HG02970 (cell line): ENCODE data around the gene ENDOV.
A peak's percentile ranks its signal among the peaks of the same experiment; 100 is the strongest.

Experiments
- ATAC-seq: cut with Tn5 transposase; IDR thresholded peaks from one replicate; pipeline ENCODE4 v1.9.1; 2021; ENCODE audit warnings: mild to moderate bottlenecking, moderate library complexity, moderate number of reproducible peaks; ENCODE audit not compliant: unreplicated experiment, low FRiP score

Gene ENDOV

DNA sequence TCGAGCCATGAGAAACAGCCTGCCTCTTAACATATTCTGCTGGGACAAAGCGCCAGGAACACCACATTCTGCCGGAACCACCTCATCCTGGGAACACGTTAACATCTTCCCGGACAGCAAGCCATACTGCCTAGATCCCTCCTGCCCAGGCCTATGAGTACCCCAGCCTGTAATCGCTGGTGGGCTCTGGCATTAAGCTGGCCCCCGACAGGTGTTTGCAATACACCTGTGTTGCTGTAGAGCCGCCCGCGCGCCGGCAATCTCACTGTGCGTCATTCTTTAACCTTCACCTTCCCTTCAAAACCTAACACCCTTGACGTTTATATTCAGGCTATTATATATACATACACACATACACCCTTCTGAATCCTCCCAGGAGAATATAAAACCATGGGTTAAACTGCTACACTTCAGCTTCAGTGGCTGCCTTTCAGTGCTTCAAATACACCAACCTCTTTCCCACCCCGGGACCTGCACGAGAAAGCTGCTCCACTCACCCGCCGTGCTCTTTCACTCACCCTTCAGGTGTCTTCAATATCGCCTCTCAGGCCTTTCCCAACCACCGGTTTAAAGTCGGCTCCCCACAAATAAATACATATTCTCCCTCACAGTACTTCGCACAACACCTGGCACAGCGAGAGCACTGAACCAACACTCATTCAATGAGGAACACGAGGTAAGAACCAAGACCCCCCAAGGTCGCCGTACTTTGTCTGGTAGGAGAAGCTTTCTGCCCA is 1.0 kb upstream of the ENDOV start:
- ATAC-seq = no peak

DNA sequence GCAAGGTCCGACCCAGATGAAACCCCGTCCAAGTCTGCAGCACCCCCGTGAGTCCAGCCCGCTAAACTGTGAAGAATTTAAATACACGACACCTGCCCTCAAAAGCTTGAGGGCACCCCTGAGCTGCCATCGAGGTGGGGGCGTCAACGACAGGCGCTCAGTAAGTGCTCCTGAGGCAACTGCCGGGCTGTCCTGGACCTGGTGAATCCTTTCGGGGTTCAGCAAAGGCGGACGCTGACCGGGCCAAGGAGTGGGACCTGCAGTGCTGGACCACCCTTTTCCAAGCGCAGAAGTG is 512 bp upstream of the ENDOV start:
- no peak for ATAC-seq

DNA sequence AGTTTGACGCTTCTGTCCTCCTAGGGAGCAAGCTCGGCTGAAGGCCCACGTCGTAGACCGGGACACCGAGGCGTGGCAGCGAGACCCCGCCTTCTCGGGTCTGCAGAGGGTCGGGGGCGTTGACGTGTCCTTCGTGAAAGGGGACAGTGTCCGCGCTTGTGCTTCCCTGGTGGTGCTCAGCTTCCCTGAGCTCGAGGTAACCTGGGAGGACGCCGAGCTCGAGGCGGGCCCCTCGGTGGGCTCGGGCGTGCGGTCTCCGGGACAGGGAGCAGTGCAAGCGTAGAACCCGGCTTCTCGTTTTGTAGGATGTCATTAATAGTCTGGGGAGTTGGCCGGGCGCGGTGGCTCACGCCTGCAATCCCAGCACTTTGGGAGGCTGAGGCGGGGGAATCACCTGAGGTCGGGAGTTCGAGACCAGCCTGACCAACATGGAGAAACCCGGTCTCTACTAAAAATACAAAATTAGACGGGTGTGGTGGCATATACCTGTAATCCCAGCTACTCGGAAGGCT is 715 bp downstream of the ENDOV start:
- ATAC-seq = no peak

DNA sequence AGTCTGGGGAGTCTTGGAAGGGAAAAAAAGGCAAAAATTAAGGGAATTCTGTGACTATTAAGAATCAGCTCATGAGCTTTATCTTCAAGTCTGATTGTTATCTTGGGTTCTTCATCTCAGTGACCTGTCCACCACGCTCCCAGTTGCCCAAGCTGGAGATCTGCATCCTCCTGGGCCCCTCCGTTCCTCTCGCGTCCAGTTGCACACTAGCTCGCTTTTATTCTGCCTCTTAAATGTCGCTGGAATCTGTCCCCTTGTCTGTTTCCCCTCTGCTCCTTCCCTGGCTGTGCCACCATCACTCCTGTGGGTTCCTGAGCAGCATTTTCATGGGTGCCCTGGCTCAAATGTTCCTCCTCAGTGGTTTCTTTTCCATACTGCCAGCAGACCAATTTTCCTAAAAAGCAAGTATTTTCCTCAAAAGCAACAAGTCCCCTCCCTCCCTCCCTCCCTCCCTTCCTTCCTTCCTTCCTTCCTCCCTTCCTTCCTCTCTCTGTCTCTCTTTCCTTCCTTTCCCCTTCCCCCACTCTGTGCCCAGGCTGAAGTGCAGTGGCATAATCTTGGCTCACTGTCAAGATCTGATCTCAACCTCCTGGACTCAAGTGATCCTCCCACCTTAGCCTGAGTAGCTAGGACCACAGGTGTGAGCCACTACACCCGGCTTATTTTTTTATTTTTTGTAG is 1.4 kb downstream of the ENDOV start:
- ATAC-seq = no peak

DNA sequence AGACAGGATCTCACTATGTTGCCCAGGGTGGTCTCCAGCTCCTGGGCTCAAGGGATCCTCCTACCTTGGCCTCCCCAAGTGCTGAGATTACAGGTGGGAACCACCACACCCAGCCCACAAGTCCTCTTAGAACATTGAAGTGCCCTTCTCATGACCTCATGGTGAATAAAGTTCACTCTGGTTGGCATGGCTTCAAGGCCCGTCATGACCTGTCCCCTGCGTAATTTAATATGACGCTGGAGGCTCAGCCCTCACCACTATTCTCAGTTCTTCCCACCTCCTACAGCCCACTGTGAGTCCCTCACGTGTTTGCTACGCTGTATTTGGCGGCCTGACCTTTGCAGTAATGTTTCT is 1.9 kb downstream of the ENDOV start:
- no peak for ATAC-seq

DNA sequence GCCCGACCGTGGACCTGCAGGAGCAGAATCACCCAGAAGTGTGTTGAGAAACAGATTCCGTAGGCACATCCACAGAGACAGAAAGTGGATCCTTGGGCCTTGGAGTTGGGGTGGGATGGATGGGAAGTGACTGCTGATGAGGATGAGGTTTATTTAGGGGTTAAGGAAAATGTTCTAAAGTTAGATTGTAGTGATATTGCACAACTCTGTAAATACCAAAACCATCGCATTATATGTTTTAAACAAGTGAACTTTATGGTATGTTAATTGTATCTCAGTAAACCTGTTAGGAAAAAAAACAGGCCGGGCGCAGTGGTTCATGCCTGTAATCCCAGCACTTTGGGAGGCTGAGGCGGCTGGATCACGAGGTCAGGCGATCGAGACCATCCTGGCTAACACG is 3.6 kb downstream of the ENDOV start:
- ATAC-seq = no peak

DNA sequence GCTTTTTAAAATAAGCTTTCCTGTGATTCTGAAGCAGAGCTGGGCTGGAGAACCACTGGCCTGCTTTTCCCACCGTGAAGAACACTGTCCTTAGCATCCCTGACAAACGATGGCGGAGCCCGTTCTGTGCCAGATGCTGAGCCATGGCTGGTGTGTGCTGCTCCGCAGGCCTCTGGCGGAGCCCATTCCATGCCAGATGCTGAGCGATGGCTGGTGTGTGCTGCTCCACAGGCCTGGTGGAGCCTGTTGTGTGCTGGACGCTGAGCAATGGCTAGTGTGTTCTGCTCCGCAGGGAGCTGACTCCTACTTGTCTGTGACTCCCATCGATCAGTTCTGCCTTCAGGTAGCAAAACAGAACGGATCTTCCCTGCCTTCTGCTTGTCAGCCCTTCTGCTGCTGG is 4.3 kb downstream of the ENDOV start:
- no peak for ATAC-seq

DNA sequence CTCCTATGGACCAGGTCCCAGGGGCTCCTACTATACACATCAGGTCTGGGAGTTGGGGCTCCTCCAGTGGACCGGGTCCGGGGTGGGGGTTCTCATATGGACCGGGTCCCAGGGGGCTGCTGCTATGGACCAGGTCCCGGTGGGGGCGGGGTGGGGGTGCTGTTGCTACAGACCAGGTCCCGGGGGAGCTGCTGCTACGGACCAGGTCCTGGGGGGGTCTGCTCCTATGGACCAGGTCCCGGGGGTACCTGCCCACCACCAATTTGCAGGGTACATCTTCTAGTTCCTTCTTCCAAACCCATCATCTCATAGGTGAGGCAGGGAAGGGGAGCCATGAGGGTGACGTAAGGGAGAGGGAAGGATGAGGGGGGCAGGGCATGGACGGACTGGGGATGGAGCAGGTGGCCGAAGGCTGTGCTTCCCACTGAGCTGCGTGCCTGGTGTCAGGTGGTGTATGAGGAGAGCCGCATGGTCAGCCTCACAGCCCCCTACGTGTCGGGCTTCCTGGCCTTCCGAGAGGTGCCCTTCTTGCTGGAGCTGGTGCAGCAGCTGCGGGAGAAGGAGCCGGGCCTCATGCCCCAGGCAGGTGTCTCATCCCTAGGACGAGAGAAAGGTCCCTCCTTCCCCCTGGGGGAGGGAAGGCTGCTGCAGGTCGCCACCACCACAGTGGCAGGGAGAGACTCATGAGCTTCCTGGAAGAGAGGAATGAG is 6.6 kb downstream of the ENDOV start:
- ATAC-seq = no peak

DNA sequence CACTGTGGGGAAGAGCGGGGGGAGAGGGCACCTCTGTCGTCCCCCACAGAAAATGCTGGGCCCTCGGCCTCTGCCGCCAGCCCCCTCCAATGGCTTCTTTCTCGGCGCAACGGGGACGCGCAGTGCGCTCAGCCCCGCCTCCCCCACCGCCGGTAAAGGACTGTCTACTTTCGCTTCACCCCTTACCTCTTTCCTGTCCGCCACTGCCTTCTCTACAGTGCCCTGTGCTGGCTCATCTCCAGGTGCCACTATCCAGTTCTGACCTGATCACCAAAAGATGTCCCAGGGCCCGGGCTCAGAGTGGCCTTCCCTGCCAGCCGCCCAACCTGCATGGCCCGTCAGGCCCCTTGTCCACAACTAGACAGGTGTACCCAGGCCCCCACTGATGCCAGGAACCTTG is 7.3 kb downstream of the ENDOV start:
- no peak for ATAC-seq

DNA sequence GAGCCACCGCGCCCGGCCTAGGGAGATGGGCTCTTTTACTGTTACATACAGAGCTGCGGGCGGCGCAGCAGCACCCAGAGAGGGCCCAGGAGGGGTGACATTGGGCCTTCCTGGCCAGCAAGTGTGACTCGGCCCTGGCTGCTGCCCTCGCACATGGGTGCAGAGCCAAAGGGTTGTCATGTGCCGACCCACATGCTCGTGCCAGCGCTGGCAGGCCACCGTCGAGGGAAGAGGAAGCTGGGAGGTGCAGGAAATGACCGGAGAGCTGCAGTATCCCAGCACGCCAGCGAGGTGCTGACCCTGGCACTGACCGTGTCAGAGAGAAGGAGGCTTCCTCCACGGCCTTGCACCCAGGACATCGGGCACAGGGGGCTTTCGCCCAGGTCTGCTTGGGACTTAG is 8.0 kb downstream of the ENDOV start:
- ATAC-seq = no peak

DNA sequence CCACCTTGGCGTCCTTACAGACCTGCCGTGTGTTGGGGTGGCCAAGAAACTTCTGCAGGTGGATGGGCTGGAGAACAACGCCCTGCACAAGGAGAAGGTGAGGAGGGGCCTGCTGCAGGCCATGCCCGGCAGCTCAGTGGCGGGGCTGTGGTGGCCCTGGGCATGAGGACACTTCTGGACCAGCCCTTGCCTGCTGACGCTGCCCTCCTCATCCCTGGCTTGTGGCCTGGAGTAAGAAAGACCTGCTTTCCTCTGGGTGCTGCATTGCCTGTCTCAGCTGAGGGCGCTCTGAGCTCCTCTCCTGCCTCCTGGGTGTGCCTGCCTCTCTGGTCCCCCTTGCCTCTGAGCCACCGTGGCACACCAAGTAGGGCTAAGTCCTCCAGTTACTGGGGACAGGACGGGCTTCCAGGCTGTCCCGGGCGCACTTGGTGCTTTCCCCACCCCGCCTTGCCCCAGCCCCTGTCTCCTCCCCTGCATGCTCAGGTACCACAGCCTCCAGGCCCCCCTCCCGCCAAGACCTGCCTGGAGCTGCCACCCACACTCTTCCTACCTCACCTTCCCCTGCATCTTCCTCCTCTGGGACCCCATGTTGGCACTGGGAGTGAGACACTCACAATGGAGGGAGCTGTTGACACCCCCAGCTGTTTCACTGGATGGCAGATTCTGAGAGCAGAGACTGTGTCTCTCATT is 8.7 kb downstream of the ENDOV start:
- no peak for ATAC-seq

DNA sequence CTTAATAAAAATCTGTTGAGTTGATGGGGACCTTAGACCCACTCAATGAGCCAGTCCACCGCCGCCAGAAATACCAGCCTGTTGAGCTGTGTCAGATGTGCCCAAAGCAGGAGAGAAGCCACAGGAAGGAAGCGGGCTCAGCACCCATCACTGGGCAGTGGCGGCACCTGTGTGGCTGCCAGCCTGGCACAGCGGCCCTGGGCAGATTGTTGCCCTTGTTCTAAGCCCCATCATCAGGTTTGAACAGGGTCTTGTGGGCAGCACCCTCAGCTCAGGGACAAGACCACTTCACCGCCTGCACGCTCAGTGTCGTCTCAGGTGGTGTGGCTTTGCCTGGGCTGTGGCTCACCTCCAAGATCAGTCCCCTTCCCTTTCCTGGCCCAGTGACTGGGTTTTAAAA is 9.3 kb downstream of the ENDOV start:
- ATAC-seq = no peak

DNA sequence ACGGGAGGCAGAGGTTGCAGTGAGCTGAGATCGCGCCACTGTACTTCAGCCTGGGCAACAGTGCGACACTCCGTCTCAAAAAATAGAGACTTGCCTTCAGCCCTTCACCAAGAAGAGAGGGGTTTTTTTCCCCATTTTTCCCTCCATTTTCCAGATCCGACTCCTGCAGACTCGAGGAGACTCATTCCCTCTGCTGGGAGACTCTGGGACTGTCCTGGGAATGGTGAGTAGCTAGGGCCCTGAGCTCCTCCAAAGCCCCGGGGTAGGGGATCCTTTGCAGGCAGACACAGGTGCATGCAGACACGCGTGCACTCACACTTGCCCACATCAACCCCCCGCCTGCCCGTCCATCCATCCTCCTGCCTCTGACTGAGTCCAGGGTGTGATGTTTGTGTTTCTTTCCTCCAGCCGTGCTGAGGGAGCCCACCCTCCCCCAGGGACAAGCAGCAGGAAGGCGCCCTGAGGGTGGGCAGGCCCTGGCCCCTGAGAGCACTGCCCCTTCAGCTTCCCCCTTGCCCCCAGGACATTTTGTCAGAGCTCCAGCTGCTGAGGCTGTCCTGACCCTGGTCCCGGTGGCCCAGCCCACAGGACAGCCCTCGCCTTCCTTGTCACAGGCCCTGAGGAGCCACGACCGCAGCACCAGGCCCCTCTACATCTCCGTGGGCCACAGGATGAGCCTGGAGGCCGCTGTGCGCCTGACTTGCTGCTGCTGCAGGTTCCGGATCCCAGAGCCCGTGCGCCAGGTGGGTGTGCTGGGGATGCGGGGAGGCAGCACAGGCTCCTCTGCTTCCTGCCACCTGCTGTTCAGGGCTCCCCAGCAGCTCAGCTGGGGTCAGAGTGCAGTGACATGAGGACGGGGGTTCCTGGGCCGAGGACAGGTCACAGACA is 10.2 kb downstream of the ENDOV start:
- no peak for ATAC-seq

DNA sequence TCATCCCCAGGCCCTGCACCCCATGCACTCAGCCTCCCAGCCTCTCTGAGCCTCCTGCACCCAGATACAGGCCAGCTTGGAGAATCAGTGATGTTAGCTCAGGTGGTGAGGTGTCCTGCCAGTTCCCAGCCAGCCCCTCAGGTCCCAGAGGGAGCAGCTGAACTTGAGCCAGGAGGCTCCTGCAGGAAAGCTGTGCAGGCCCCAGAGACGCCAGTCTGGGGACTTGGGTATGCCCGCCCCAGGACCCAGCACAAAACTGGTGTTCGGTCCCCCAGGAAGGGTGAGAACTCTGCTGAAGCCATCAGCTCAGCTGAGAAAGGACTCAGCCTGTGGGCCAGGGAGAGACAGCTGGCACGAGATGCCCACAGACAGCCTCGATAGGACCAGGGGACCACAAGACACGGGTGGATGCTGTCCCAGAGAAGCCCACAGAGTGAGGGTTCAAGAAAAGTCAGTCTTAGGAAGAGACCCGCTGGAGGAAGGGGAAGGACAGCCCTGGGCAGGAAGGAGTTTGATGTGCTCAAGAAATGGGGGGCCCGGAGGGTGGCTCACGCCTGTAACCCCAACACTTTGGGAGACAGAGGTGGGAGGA is 11.0 kb downstream of the ENDOV start:
- ATAC-seq = no peak

DNA sequence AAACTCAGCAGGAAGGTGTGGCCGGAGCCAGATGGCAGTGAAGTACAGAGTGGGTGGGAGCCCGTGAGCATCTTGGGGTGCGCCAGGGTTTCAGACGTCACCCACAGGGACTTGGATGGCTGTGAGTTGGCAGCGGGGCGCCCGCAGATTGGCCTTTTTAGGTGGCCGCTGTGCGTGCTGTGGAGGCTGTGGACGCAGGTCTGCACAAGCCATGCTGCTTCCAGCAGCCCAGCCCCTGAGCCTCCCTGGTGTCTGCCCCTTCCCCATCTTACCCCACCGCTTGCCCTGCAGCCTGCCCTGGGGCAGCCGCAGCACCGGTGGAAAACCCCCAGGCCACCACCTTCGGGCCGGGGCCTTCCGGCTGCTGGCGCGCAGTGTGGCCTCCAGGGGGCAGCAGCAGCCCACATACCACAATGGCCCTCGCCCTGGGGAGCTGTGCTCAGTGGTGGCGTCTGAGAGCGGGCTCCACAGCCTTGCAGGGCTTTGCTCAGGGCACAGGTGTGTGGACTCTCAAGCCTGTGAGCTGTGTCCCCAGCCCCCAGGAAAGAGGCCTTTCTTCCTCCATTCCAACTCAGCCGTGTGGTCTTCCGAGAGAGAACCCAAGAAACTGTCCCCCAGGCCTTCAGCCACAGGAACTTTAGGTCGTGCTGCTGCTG is 11.8 kb downstream of the ENDOV start:
- peak; percentile 70 for ATAC-seq

DNA sequence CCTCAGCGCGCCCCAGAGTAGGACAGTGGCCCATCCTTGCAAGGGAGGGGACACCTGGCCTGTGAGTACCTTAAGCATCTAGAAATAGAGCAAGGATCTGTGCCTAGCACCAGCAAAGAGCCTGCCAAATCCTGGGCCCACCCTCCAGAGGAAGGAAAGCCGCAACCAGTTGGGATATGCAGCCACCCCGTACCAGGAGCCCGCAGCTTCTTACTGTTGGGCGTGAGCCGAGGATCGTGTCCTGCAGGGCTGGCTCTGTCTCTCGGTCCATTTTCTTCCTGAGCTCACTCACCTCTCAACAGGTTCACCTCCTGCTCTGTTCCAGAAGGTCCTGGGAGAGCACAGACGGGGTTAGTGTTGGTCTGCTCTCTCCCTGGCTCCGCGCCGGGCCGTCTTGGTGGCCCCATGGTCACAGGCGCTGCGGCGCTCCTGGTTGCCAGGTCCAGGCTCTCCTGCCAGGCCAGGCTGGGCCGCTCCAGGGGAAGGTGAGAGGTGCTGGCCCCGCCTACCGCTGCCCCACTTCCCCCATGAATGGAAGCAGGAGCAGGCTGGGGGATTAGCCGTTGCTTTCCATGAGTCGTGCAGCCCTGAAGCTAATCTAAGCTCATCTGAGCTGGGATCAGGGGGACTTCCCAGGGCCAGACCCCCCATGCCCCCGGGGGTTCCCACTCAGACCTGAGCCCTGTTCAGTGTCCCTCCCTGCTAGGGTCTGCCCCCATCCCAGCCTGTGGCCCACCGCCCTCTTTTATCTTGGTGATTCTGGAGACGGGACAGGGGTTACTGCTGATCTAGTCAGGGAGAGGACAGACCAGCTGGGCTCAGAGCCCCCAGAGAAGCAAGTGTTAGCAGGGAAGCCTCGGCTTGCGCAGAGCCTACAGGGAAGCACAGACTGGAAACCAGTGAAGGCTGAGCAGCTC is 12.7 kb downstream of the ENDOV start:
- no peak for ATAC-seq

DNA sequence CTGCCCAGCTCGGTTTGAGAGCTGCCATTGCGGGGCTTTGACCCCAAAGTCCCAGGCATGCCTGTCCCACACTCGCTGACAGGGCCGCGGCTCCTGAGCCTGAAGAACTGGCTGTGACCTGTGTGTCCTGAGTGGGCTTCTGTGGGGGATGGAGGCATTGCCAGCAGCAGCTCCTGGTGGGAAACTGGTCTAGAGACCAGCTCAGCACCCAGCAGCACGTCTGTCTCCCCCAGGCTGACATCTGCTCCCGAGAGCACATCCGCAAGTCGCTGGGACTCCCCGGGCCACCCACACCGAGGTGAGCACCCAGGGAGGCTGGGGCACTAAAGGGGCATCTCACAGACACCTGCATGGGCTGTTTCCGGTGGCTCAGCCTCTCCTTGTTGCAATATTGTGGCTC is 13.4 kb downstream of the ENDOV start:
- ATAC-seq = no peak

DNA sequence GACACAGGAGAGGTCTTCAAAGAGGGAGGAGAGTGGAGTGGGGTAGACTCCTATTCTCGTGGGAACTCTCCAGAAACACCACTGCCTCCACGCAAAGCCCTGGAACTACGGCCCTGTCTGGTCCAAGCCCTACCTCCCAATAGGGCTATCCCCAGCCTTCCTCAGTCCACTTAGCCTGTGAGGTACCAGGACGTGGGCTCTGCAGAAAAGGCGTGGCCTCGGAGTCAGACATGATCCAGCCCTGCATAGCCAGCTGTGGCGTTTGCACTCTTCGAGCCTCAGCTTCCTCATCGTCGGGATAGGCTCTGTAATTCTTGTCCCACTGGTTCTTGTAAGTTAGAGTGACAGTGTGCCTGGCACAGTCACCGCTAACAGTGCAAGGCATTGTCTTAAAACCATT is 13.8 kb downstream of the ENDOV start:
- no peak for ATAC-seq
